BJ (cell line): Measurements from ENCODE around the gene DIAPH3. TPM values are rescaled to one million over a fixed set of nuclear protein-coding genes. Genes with fewer than 3 reads are reported as not detected.
"Not testable (repeated sequence)": the region's sequence is repeated elsewhere in the genome, so short reads cannot be mapped to it uniquely, and the experiment has no call there.

Experiments
- CTCF ChIA-PET: fragments of 350-600 bp; formaldehyde crosslinking; extraction: SDS; loops from one replicate; lab custom pipeline; 2021; ENCODE audit warnings: antibody characterized with exemption, inconsistent platforms; lab: Yijun Ruan, JAX
- POLR2A ChIA-PET: fragments of 300-600 bp; sonication (Branson Sonifier 250); formaldehyde crosslinking; extraction: SDS; loops from one replicate; lab custom pipeline; 2021; ENCODE audit warnings: antibody characterized with exemption; lab: Charles Lee
- DNase-seq: peaks from one replicate; pipeline ENCODE4 v3.0.0-alpha.2; 2011; ENCODE audit warnings: low read depth
- H3K27me3 ChIP-seq: 2 replicates; pipeline ENCODE4 v1.6.0; 2011; ENCODE audit warnings: low read length; ENCODE audit not compliant: control insufficient read depth, insufficient read depth
- H3K36me3 ChIP-seq: 2 replicates; pipeline ENCODE4 v1.5.1; 2011; ENCODE audit warnings: low read length; ENCODE audit not compliant: control insufficient read depth, insufficient read depth
- H3K4me3 ChIP-seq: 2 replicates; pipeline ENCODE4 v1.5.1; 2011; ENCODE audit warnings: low read depth, mild to moderate bottlenecking, control low read depth, low read length
- CTCF ChIP-seq: IDR thresholded peaks from 2 replicates; pipeline ENCODE4 v1.5.1; 2011; ENCODE audit warnings: low read depth, mild to moderate bottlenecking, control low read depth, inconsistent platforms, low read length, moderate library complexity; ENCODE audit not compliant: insufficient read depth
- polyA minus RNA-seq: library from RNA; depleted of rRNA, polyadenylated mRNA; stranded (reverse); fragments of >200 nt; gene quantifications from 2 replicates; pipeline ENCODE4 v1.2.3, GENCODE V29; 2011; rRNA and poly(A)+ RNA removed
- polyA plus RNA-seq: library from polyadenylated mRNA; depleted of rRNA; stranded (reverse); fragments of >200 nt; gene quantifications from 2 replicates; pipeline ENCODE4 v1.2.3, GENCODE V29; 2011; rRNA removed

Gene DIAPH3, protein sequence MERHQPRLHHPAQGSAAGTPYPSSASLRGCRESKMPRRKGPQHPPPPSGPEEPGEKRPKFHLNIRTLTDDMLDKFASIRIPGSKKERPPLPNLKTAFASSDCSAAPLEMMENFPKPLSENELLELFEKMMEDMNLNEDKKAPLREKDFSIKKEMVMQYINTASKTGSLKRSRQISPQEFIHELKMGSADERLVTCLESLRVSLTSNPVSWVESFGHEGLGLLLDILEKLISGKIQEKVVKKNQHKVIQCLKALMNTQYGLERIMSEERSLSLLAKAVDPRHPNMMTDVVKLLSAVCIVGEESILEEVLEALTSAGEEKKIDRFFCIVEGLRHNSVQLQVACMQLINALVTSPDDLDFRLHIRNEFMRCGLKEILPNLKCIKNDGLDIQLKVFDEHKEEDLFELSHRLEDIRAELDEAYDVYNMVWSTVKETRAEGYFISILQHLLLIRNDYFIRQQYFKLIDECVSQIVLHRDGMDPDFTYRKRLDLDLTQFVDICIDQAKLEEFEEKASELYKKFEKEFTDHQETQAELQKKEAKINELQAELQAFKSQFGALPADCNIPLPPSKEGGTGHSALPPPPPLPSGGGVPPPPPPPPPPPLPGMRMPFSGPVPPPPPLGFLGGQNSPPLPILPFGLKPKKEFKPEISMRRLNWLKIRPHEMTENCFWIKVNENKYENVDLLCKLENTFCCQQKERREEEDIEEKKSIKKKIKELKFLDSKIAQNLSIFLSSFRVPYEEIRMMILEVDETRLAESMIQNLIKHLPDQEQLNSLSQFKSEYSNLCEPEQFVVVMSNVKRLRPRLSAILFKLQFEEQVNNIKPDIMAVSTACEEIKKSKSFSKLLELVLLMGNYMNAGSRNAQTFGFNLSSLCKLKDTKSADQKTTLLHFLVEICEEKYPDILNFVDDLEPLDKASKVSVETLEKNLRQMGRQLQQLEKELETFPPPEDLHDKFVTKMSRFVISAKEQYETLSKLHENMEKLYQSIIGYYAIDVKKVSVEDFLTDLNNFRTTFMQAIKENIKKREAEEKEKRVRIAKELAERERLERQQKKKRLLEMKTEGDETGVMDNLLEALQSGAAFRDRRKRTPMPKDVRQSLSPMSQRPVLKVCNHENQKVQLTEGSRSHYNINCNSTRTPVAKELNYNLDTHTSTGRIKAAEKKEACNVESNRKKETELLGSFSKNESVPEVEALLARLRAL
- polyA plus RNA-seq: 8.5 and 12.4 TPM in 2 replicates
- polyA minus RNA-seq: 20.0 and 21.1 TPM in 2 replicates

- H3K36me3 ChIP-seq: no peaks in the 10 kb centered on the region
- H3K27me3 ChIP-seq: no peaks in the 10 kb centered on the region
- peak; percentile 76 for DNase-seq
- 0 out of 2 replicates have a peak, but pooled peaks have one; percentile 2 for TF ChIP-seq CTCF
- CTCF ChIA-PET: interaction anchor here (0.7 kb wide), 1 partner anchor 190 kb away, joined by 3 read pairs; no protein-coding TSS in a partner anchor
- peak within 1 kb of the TSS; percentile 71 for H3K4me3 ChIP-seq
- POLR2A ChIA-PET: interaction anchor here (0.7 kb wide), 1 partner anchor 271 kb away, joined by 3 read pairs; no protein-coding TSS in a partner anchor
These were observed at the start of gene DIAPH3 for GRCh38 chr13:60163478-60164233. Gene DIAPH3 (minus strand): TSS chr13:60163928. CDS start chr13:60163766, 162 bp downstream.

DNA sequence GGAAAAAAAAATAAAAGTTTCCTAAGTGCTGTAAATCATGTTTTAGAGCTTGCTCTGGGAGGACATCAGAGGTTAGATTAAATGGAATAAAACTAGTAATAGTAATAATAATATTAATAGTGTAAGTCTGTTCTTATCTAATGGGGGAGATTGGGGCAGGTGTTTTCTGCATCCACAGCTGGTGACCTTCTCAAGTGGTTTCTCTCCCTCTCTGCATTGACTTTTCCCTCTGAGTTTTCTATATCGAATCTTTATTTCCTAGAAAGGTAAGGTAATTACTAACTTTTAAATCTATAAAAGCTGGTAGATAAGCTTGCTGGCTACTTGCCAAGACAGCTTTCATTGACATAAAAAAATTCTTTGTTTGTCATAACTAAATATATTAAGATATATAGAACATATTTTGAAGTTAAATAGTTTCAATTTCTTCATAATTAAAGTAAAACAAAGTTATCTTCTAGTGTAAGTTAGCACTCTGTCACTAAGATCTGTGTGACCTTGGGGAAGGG is 49.6 kb upstream of the DIAPH3 start:
- Histone ChIP-seq H3K4me3 (no peak overlapping the region), H3K36me3 (no peaks in the 10 kb centered on the region), H3K27me3 (0 out of 2 replicates have a peak, but pooled peaks cover 1% of the 10 kb centered on the region)
- no peak for DNase-seq
- ChIA-PET POLR2A (no interaction called here), CTCF (interaction anchor here (0.6 to 1.1 kb wide), 4 partner anchors 13 to 53 kb away, joined by 3 to 4 read pairs (median 3); no protein-coding TSS in a partner anchor)
- TF ChIP-seq CTCF: no peak

GRCh38 chr13:60211548-60211947 is 47.8 kb upstream of the DIAPH3 start:
- POLR2A ChIA-PET: no interaction called here
- CTCF ChIA-PET: no interaction called here
- TF ChIP-seq CTCF: no peak
- Histone ChIP-seq H3K36me3 (no peaks in the 10 kb centered on the region), H3K4me3 (no peak overlapping the region), H3K27me3 (0 out of 2 replicates have a peak, but pooled peaks cover 1% of the 10 kb centered on the region)
- DNase-seq: no peak

- no peak for TF ChIP-seq CTCF
- Histone ChIP-seq H3K4me3 (no peak overlapping the region), H3K27me3 (0 out of 2 replicates have a peak, but pooled peaks cover 1% of the 10 kb centered on the region), H3K36me3 (no peaks in the 10 kb centered on the region)
- DNase-seq: no peak
- CTCF ChIA-PET: no interaction called here
- POLR2A ChIA-PET: no interaction called here
These were observed 47.0 kb upstream of the DIAPH3 start for GRCh38 chr13:60210510-60211330.

GRCh38 chr13:60205499-60205898 is 41.8 kb upstream of the DIAPH3 start:
- DNase-seq, H3K4me3 ChIP-seq, H3K36me3 ChIP-seq, POLR2A ChIA-PET, H3K27me3 ChIP-seq: not testable (repeated sequence)
- CTCF ChIA-PET: interaction anchor here (0.6 kb wide), 1 partner anchor 71 kb away, joined by 3 read pairs; no protein-coding TSS in a partner anchor
